ENCODE data around the gene IRX4.

GRCh38 chr5:1897816-1898450 lies 15.2 kb upstream of the IRX4 start:
- no peak for TF ChIP-seq CTCF (IDR thresholded peaks at IDR 0.05 in 4 of 5, conservative IDR thresholded peaks at IDR 0.05 in 1 of 5)
- TF ChIP-seq POLR2A (IDR thresholded peaks at IDR 0.05) = no peak

Data from gastrocnemius medialis (tissue), 4 donors.